GM12872 (cell line): ENCODE data around the gene VPS13D.

ENCODE experiments used
- CTCF ChIP-seq: IDR thresholded peaks from 3 replicates; pipeline ENCODE4 v1.5.1; 2011; ENCODE audit warnings: low read depth, mild to moderate bottlenecking, low read length, moderate library complexity; ENCODE audit not compliant: insufficient read depth

Gene VPS13D

GRCh38 chr1:12491656-12492055, 261.8 kb downstream of the VPS13D start:
- no peak for TF ChIP-seq CTCF

- no peak for TF ChIP-seq CTCF
These were observed 265.9 kb downstream of the VPS13D start for GRCh38 chr1:12495725-12496124.

GRCh38 chr1:12496154-12496961, 266.5 kb downstream of the VPS13D start:
- no peak for TF ChIP-seq CTCF

- no peak for TF ChIP-seq CTCF
These were observed 269.9 kb downstream of the VPS13D start for GRCh38 chr1:12499539-12500240.

GRCh38 chr1:12501661-12502060, 271.8 kb downstream of the VPS13D start:
- TF ChIP-seq CTCF = no peak

- TF ChIP-seq CTCF = no peak
These were observed 272.7 kb downstream of the VPS13D start for GRCh38 chr1:12502336-12503109.

- TF ChIP-seq CTCF = no peak
These were observed 273.9 kb downstream of the VPS13D start for GRCh38 chr1:12503709-12504108.
